SK-N-SH (cell line): ENCODE results near the gene PDZK1IP1. TPM values are rescaled to one million over a fixed set of nuclear protein-coding genes. Genes with fewer than 3 reads are reported as not detected.
"Not testable (repeated sequence)": the region's sequence is repeated elsewhere in the genome, so short reads cannot be mapped to it uniquely, and the experiment has no call there.

Experiments used
- CTCF ChIA-PET: fragments of 300-600, 350-600 bp; formaldehyde crosslinking; extraction: SDS; loops from one replicate; lab custom pipeline; 2021; lab: Yijun Ruan, JAX
- POLR2A ChIA-PET: fragments of 350-600 bp; sonication (Branson Sonifier 250); formaldehyde crosslinking; extraction: SDS; loops from one replicate; lab custom pipeline; 2020; ENCODE audit warnings: antibody characterized with exemption, inconsistent platforms; lab: Yijun Ruan, JAX
- DNase-seq: peaks from one replicate; pipeline ENCODE4 v3.0.0; 2012
- H2AFZ ChIP-seq: fragments of 200-600 bp; sonication (generic); 2 replicates; pipeline ENCODE4 v1.8.1; 2016; ENCODE audit warnings: antibody characterized with exemption, mild to moderate bottlenecking, low read depth
- H3F3A ChIP-seq: fragments of 200-600 bp; sonication (generic); replicated peaks from 2 replicates; pipeline ENCODE3; 2016; ENCODE audit warnings: antibody characterized with exemption, mild to moderate bottlenecking; ENCODE audit not compliant: insufficient read depth
- H3K27ac ChIP-seq, 2 experiments: fragments of 200-500 bp in 1 of 2; fragments of 200-600 bp in 1 of 2; sonication (Bioruptor generic) in 1 of 2; sonication (generic), shearing (Covaris generic) in 1 of 2; 2 replicates each; pipeline versions ENCODE4 v1.5.1 to v1.6.1; 2014 to 2016; ENCODE audit warnings: low read depth in 2 of 2, inconsistent platforms in 1 of 2, low read length in 1 of 2, mild to moderate bottlenecking in 1 of 2, mixed read lengths in 1 of 2
- H3K27me3 ChIP-seq: fragments of 200-600 bp; sonication (generic), shearing (Covaris generic); 2 replicates; pipeline ENCODE4 v1.6.1; 2016; ENCODE audit warnings: mixed run types; ENCODE audit not compliant: insufficient read depth
- H3K36me3 ChIP-seq, 2 experiments: fragments of 200-500 bp in 1 of 2; fragments of 200-600 bp in 1 of 2; sonication (Bioruptor generic) in 1 of 2; sonication (generic) in 1 of 2; replicated peaks in 1 of 2; 2 replicates each; pipeline versions ENCODE3 to v1.5.1; 2014 to 2016; ENCODE audit warnings: low read length in 1 of 2, mild to moderate bottlenecking in 1 of 2; ENCODE audit not compliant: insufficient read depth in 2 of 2, control insufficient read depth in 1 of 2
- H3K4me1 ChIP-seq, 2 experiments: fragments of 200-500 bp in 1 of 2; fragments of 200-600 bp in 1 of 2; sonication (Bioruptor generic) in 1 of 2; sonication (generic), shearing (Covaris generic) in 1 of 2; 2 replicates each; pipeline versions ENCODE4 v1.5.1 to v1.6.1; 2014 to 2016; ENCODE audit warnings: low read depth in 1 of 2, low read length in 1 of 2, mixed run types in 1 of 2; ENCODE audit not compliant: insufficient read depth in 2 of 2, control insufficient read depth in 1 of 2
- H3K4me2 ChIP-seq: fragments of 200-600 bp; sonication (generic), shearing (Covaris generic); 2 replicates; pipeline ENCODE4 v1.6.1; 2017; ENCODE audit warnings: mixed run types
- H3K4me3 ChIP-seq, 2 experiments: fragments of 200-500 bp in 1 of 2; fragments of 200-600 bp in 1 of 2; sonication (Bioruptor generic) in 1 of 2; sonication (generic), shearing (Covaris generic) in 1 of 2; 2 replicates each; pipeline versions ENCODE4 v1.5.1 to v1.8.1; 2014 to 2016; ENCODE audit warnings: low read depth in 2 of 2, inconsistent platforms in 1 of 2, low read length in 1 of 2, mild to moderate bottlenecking in 1 of 2, mixed read lengths in 1 of 2, moderate library complexity in 1 of 2
- H3K79me2 ChIP-seq: fragments of 200-600 bp; sonication (generic); 2 replicates; pipeline ENCODE4 v1.8.1; 2017; ENCODE audit warnings: mild to moderate bottlenecking; ENCODE audit not compliant: insufficient read depth
- H3K9ac ChIP-seq: fragments of 200-600 bp; sonication (generic); 2 replicates; pipeline ENCODE4 v1.6.1; 2017; ENCODE audit warnings: mixed run types
- H3K9me2 ChIP-seq: fragments of 200-600 bp; sonication (generic); 2 replicates; pipeline ENCODE4 v1.6.1; 2017; ENCODE audit warnings: mixed run types
- H3K9me3 ChIP-seq: fragments of 200-600 bp; sonication (generic); 2 replicates; pipeline ENCODE4 v1.6.1; 2017; ENCODE audit warnings: mixed run types, mild to moderate bottlenecking, moderate library complexity
- H4K20me1 ChIP-seq: fragments of 200-600 bp; sonication (generic); 2 replicates; pipeline ENCODE4 v1.6.1; 2017; ENCODE audit warnings: mild to moderate bottlenecking, mixed run types; ENCODE audit not compliant: insufficient read depth
- EP300 ChIP-seq, 2 experiments: IDR thresholded peaks; 2 replicates each; pipeline versions ENCODE4 v1.4.0 to v1.6.1; 2012; ENCODE audit warnings: borderline replicate concordance in 1 of 2, low read depth in 1 of 2, low read length in 1 of 2
- RAD21 ChIP-seq: IDR thresholded peaks from 2 replicates; pipeline ENCODE4 v1.6.1; 2012; ENCODE audit warnings: mild to moderate bottlenecking, low read length
- SMC3 ChIP-seq: IDR thresholded peaks from 2 replicates; pipeline ENCODE4 v1.6.1; 2012; ENCODE audit warnings: low read depth, low read length, improper control_type of control experiment
- WGBS: methylation state at CpG from one replicate; pipeline ENCODE4 v1.1.6; 2017; ENCODE audit warnings: low lambda C conversion rate; 5-methylcytosine and 5-hydroxymethylcytosine counted together
- polyA plus RNA-seq, 3 experiments: library from polyadenylated mRNA; depleted of rRNA; stranded (reverse); fragments of >200 nt; gene quantifications; 2 replicates each; pipeline ENCODE4 v1.2.3, GENCODE V29; 2012
- TF ChIP-seq, protein P1 (sequence below): IDR thresholded peaks from 2 replicates; pipeline ENCODE4 v1.6.1; 2012; ENCODE audit warnings: mild to moderate bottlenecking, low read depth, low read length, moderate library complexity
- TF ChIP-seq, protein P2 (sequence below): fragments of 200-600 bp; sonication (generic); IDR thresholded peaks from 2 replicates; pipeline ENCODE4 v1.6.1; 2017; ENCODE audit warnings: antibody characterized with exemption, mild to moderate bottlenecking, moderate library complexity

The PDZK1IP1 gene
- polyA plus RNA-seq, 1 of the 3 experiments (the other 2 are of a cell fraction) = not detected

DNA sequence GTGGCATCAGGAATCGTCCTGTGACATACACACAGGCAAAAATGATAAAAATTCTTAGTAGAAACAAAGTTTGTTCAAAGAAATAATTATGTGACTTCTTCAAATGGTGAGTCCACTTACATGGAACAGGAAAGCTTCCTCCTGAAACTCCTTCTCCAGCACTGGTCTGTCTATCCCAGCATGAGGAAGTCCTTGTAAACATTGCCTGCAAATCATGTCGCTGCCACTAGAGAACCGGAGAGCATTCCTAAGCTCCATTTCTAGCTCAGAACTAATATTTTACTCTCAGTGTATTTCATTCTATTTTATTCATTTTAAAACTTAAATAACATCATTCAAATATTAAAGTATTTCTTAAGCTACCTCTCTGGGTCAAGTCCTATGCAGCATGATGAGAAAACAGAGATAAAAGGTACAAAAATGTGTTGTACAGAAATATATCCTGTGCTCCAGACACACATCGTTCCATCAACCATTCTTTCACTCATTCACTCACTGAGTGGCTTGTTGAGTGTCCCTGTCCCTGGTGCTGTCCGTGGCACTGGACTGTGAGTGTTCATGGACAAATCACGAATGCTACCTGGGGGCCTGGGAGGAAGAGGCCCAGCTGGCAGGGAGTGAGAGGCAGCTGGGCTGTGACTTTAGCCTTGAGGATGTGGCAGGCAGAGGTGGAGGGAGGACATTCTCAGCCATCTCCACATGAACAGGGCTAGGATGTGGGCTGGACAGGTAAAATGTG lies 42.6 kb downstream of the PDZK1IP1 start:
- POLR2A ChIA-PET = no interaction called here
- CTCF ChIA-PET = interaction anchor here (0.6 to 1.5 kb wide), 2 partner anchors 53 to 766 kb away, joined by 3 to 4 read pairs; no protein-coding TSS in a partner anchor

DNA sequence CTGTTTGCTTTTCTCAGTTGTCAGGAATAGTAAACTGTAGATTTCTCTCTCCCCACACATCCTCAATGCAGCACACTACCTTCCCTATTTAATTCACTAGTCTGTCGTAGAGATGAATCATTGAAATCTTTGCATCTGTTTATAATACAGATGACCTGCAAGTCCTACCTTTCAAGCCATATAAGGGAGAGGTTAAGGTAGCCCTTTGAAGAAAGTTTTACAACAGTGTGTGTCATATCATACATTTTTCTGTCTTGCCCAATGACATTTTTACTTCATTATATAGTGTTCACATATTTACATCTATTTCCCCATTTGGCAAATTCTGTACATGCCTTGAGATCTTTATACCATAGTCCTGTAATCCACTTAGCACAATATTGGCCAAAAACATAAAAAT lies 43.3 kb downstream of the PDZK1IP1 start:
- H3K79me2 ChIP-seq, H3F3A ChIP-seq, H3K4me3 ChIP-seq, H3K4me1 ChIP-seq, CTCF ChIA-PET, H3K4me2 ChIP-seq, H2AFZ ChIP-seq, H3K27ac ChIP-seq, H4K20me1 ChIP-seq, H3K9me3 ChIP-seq, POLR2A ChIA-PET, DNase-seq, H3K36me3 ChIP-seq, H3K27me3 ChIP-seq, H3K9me2 ChIP-seq, H3K9ac ChIP-seq: not testable (repeated sequence)
- WGBS = 17% methylated on average over 1 of the region's 1 CpG

More for the DNA sequence above, 42.6 kb downstream of the PDZK1IP1 start:
- Histone ChIP-seq H4K20me1 (no peaks in the 10 kb centered on the region), H3K9ac (no peak overlapping the region), H3F3A (no peaks in the 10 kb centered on the region), H3K9me2 (no peaks in the 10 kb centered on the region), H3K9me3 (no peaks in the 10 kb centered on the region), H3K4me2 (no peak overlapping the region), H3K27ac (no peak overlapping the region), H3K4me3 (no peak overlapping the region), H3K4me1 (no peaks in the 10 kb centered on the region), H3K27me3 (no peaks in the 10 kb centered on the region), H2AFZ (no peak overlapping the region), H3K79me2 (no peaks in the 10 kb centered on the region), H3K36me3 (no peaks in the 10 kb centered on the region)
- TF ChIP-seq EP300 (IDR thresholded peaks at IDR 0.05; ENCODE audit: borderline replicate concordance in 1 of 2, low read depth in 1 of 2, low read length in 1 of 2) = no peak
- TF ChIP-seq, protein P1, sequence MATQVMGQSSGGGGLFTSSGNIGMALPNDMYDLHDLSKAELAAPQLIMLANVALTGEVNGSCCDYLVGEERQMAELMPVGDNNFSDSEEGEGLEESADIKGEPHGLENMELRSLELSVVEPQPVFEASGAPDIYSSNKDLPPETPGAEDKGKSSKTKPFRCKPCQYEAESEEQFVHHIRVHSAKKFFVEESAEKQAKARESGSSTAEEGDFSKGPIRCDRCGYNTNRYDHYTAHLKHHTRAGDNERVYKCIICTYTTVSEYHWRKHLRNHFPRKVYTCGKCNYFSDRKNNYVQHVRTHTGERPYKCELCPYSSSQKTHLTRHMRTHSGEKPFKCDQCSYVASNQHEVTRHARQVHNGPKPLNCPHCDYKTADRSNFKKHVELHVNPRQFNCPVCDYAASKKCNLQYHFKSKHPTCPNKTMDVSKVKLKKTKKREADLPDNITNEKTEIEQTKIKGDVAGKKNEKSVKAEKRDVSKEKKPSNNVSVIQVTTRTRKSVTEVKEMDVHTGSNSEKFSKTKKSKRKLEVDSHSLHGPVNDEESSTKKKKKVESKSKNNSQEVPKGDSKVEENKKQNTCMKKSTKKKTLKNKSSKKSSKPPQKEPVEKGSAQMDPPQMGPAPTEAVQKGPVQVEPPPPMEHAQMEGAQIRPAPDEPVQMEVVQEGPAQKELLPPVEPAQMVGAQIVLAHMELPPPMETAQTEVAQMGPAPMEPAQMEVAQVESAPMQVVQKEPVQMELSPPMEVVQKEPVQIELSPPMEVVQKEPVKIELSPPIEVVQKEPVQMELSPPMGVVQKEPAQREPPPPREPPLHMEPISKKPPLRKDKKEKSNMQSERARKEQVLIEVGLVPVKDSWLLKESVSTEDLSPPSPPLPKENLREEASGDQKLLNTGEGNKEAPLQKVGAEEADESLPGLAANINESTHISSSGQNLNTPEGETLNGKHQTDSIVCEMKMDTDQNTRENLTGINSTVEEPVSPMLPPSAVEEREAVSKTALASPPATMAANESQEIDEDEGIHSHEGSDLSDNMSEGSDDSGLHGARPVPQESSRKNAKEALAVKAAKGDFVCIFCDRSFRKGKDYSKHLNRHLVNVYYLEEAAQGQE = peak; percentile 83
- DNase-seq = no peak
- 37% methylated on average over 5 of the region's 6 CpGs for whole genome bisulfite sequencing

DNA sequence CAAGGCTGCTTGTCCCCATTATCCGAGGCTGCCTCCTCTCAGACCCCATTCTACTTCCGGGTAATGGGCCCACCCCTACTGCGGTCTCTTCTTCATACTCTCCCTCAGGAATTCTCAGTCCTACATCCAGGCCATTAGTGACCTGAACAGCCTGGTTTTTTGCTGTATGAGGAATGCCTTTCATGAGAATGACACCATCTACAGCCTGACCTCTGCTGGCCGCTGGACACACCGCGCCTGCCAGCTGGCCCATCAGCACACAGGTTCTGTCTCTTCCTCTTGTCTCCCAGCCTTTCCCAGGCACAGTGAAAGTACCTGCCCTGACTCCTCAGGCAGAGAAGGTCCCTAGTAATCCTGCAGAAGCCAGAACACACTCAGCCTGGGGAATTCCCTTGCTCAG lies 46.2 kb downstream of the PDZK1IP1 start:
- H3K9ac ChIP-seq, POLR2A ChIA-PET, H3K9me2 ChIP-seq, DNase-seq, H3K27ac ChIP-seq, H4K20me1 ChIP-seq, H3F3A ChIP-seq, H2AFZ ChIP-seq, H3K27me3 ChIP-seq, H3K4me2 ChIP-seq, H3K9me3 ChIP-seq, H3K4me1 ChIP-seq, H3K36me3 ChIP-seq, H3K4me3 ChIP-seq, H3K79me2 ChIP-seq, CTCF ChIA-PET: not testable (repeated sequence)
- 32% methylated on average over 6 of the region's 6 CpGs for WGBS
- TF ChIP-seq, protein P2, sequence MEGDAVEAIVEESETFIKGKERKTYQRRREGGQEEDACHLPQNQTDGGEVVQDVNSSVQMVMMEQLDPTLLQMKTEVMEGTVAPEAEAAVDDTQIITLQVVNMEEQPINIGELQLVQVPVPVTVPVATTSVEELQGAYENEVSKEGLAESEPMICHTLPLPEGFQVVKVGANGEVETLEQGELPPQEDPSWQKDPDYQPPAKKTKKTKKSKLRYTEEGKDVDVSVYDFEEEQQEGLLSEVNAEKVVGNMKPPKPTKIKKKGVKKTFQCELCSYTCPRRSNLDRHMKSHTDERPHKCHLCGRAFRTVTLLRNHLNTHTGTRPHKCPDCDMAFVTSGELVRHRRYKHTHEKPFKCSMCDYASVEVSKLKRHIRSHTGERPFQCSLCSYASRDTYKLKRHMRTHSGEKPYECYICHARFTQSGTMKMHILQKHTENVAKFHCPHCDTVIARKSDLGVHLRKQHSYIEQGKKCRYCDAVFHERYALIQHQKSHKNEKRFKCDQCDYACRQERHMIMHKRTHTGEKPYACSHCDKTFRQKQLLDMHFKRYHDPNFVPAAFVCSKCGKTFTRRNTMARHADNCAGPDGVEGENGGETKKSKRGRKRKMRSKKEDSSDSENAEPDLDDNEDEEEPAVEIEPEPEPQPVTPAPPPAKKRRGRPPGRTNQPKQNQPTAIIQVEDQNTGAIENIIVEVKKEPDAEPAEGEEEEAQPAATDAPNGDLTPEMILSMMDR = peak; percentile 53
- peak; percentile 23; the same call in 1 of the 2 replicates for TF ChIP-seq SMC3
- TF ChIP-seq RAD21 = 0 out of 2 replicates have a peak, but pooled peaks have one; percentile 12

DNA sequence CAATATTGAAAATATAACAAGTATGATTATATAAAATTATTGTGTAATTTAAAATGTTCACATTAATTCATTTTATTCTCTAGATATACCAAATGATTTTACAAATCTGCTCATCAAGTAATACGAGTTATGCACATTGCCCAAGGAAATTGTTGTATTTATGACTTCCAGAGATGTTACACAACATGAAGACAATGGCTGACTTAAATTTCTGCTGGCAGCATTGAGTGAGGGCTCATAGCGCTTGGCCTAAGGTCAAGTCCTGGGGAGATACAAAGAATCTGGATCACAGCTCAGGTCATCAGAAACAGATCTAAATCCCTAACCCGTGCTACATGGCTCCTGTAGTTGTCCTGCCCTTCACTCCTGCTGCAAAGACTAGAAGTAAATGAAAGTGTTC lies 49.5 kb downstream of the PDZK1IP1 start:
- H3K4me2 ChIP-seq, H3K9me2 ChIP-seq, H3K79me2 ChIP-seq, H4K20me1 ChIP-seq, POLR2A ChIA-PET, H3K4me3 ChIP-seq, H3K27ac ChIP-seq, DNase-seq, H2AFZ ChIP-seq, CTCF ChIA-PET, H3K4me1 ChIP-seq, H3K27me3 ChIP-seq, H3F3A ChIP-seq, H3K9me3 ChIP-seq, H3K36me3 ChIP-seq, H3K9ac ChIP-seq: not testable (repeated sequence)
- WGBS = 58% methylated on average over 3 of the region's 3 CpGs
